Measurements from ENCODE around the gene STYXL1. TPM values are rescaled to one million over a fixed set of nuclear protein-coding genes. Genes with fewer than 3 reads are reported as not detected.
"Not testable (repeated sequence)": the region's sequence is repeated elsewhere in the genome, so short reads cannot be mapped to it uniquely, and the experiment has no call there.

Gene STYXL1
- total RNA-seq, 1 donor from 2014 or later = 35.3 TPM

DNA sequence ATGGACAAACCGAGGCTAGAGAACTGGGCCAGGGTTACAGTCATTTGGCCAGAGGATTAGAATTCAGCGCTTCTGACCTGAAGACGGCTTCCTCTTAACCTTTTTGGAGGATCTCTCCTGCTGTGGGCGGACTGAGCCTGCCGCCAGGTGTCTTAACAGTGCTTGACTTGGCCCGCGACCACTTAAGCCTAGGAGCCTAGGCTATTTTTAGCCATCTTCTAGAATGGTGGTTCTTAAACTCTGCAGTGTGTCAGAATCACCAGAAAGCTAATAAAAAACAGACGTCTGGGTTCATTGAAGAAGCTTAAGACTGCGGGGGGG lies 828 bp upstream of the STYXL1 start:
- TF ChIP-seq, protein P1, sequence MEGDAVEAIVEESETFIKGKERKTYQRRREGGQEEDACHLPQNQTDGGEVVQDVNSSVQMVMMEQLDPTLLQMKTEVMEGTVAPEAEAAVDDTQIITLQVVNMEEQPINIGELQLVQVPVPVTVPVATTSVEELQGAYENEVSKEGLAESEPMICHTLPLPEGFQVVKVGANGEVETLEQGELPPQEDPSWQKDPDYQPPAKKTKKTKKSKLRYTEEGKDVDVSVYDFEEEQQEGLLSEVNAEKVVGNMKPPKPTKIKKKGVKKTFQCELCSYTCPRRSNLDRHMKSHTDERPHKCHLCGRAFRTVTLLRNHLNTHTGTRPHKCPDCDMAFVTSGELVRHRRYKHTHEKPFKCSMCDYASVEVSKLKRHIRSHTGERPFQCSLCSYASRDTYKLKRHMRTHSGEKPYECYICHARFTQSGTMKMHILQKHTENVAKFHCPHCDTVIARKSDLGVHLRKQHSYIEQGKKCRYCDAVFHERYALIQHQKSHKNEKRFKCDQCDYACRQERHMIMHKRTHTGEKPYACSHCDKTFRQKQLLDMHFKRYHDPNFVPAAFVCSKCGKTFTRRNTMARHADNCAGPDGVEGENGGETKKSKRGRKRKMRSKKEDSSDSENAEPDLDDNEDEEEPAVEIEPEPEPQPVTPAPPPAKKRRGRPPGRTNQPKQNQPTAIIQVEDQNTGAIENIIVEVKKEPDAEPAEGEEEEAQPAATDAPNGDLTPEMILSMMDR (IDR thresholded peaks at IDR 0.05; ENCODE audit: unreplicated experiment) = no peak
- H3K9me3 Mint-ChIP-seq = no peaks in the 10 kb centered on the region
- H3K4me1 Mint-ChIP-seq = peaks cover 19% of the 10 kb centered on the region
- peaks cover 4% of the 10 kb centered on the region for H3K36me3 Mint-ChIP-seq
- H3K27me3 Mint-ChIP-seq (ENCODE audit: low read depth) = no peaks in the 10 kb centered on the region
- H3K4me3 Mint-ChIP-seq = peak overlapping the region; percentile 99
- DNase-seq (ENCODE audit: low spot score in 2 of 2, unreplicated experiment in 2 of 2) = peak in 1 of 2 experiments; percentile 38
- peak overlapping the region; percentile 97 for H3K27ac Mint-ChIP-seq

DNA sequence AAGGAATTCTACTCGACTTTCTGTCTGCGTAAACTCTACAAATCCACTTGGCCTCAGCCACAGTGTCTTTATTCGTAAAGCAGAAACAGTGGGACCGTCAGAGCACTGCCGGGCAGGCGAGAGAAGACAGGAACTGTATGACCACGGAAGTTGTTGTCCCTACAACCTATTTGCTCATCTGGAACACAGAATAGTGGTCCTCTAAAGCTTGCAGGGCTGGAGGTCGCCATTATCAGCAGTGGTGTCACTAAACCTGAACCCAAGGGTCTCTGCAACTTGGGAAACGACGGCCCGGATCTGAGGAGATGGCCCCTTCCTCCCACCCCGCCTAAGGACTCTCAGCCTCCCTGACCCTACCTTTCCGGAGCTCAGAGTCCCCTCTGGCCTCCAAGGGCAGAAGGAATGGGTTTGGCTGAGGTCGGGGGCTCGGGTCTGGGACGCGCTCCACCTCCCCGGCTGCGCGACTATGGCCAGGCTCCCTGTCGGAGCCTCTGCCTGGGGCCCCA lies 442 bp downstream of the STYXL1 start:
- H3K27ac Mint-ChIP-seq = peak overlapping the region; percentile 99
- H3K9me3 Mint-ChIP-seq = no peaks in the 10 kb centered on the region

DNA sequence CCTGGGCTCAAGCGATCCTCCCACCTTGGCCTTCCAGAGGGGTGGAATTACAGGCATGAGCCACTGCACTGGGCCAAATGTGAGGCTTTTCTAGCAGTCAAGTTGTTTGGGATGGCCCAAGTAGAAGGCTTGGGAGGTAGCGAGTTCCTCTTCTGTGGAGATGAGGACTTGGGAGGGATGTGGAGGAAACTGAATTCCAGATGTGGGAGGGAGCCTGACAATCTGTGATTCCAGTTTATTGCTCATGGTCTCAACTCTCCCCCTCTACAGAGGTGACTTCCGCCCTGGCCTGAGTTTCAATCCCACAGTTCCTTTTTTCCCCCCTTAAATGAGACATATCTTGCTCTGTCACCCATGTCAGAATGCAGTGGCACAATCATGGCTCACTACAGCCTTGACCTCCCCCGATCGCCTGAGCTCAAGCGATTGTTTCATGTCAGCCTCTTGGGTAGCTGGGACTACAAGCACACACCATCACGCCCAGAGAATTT lies 3.4 kb downstream of the STYXL1 start:
- Mint-ChIP-seq H3K27me3 (ENCODE audit: low read depth) (no peaks in the 10 kb centered on the region), H3K36me3 (peaks cover 2% of the 10 kb centered on the region), H3K4me1 (peaks cover 17% of the 10 kb centered on the region), H3K9me3 (no peaks in the 10 kb centered on the region), H3K27ac (no peak overlapping the region), H3K4me3 (no peak overlapping the region)
- TF ChIP-seq, protein P1 (IDR thresholded peaks at IDR 0.05; ENCODE audit: unreplicated experiment) = no peak
- no peak for DNase-seq (ENCODE audit: low spot score in 2 of 2, unreplicated experiment in 2 of 2)

More for the DNA sequence above, 442 bp downstream of the STYXL1 start:
- peaks cover 3% of the 10 kb centered on the region for H3K36me3 Mint-ChIP-seq
- TF ChIP-seq, protein P1 (IDR thresholded peaks at IDR 0.05; ENCODE audit: unreplicated experiment) = no peak
- peaks cover 19% of the 10 kb centered on the region for H3K4me1 Mint-ChIP-seq
- no peak for DNase-seq (ENCODE audit: low spot score in 2 of 2, unreplicated experiment in 2 of 2)
- peak overlapping the region; percentile 99 for H3K4me3 Mint-ChIP-seq
- no peaks in the 10 kb centered on the region for H3K27me3 Mint-ChIP-seq (ENCODE audit: low read depth)

DNA sequence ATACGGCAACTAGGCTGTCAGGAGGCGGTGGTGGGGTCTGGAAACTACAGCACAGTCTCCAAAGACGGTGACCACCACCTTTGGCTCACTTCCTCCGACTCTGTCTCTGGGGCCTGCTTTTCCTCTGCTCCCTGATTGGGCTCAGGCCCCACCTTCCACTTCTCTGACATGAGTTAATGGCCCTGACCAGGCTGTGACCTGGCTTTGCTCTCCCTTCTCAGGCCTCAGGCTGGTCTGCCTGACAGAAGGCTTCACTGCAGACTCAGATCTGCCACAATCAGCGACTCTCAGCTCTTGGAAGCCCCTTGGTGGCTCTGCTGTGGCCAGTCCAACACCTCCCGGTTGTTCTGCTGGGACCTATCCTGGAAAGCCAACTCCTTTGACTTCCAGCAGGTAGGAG lies 7.7 kb downstream of the STYXL1 start:
- peaks cover 3% of the 10 kb centered on the region for H3K4me1 Mint-ChIP-seq
- H3K36me3 Mint-ChIP-seq = peaks cover 2% of the 10 kb centered on the region
- H3K4me3 Mint-ChIP-seq = no peak overlapping the region
- no peak for DNase-seq (ENCODE audit: low spot score in 2 of 2, unreplicated experiment in 2 of 2)
- H3K9me3 Mint-ChIP-seq = no peaks in the 10 kb centered on the region
- no peak overlapping the region for H3K27ac Mint-ChIP-seq
- TF ChIP-seq, protein P1 (IDR thresholded peaks at IDR 0.05; ENCODE audit: unreplicated experiment) = no peak
- H3K27me3 Mint-ChIP-seq (ENCODE audit: low read depth) = no peaks in the 10 kb centered on the region

DNA sequence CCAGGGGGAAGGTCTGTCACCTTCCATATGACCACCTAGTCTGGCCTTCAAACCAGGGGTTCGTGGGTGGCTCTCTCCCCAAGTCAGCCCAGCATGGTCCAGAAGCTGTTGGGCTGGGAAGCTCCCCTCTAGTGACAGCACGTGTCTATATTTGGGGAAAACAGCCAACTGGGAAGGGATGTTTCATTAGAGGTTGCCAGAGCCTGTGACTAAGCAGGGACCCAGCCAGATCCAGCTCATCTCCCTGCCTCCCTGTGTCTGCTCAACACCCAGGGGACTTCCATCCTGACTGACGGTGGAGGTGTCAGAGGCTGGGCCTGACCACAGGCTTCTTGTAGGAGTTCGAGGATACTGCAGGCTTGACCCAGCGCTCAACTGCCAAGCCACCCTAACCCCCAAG lies 10.5 kb downstream of the STYXL1 start:
- Mint-ChIP-seq H3K9me3 (no peaks in the 10 kb centered on the region), H3K4me1 (no peaks in the 10 kb centered on the region), H3K27ac (no peak overlapping the region), H3K4me3 (no peak overlapping the region), H3K36me3 (peaks cover 2% of the 10 kb centered on the region), H3K27me3 (ENCODE audit: low read depth) (no peaks in the 10 kb centered on the region)
- TF ChIP-seq, protein P1 (IDR thresholded peaks at IDR 0.05; ENCODE audit: unreplicated experiment) = no peak
- DNase-seq (ENCODE audit: low spot score in 2 of 2, unreplicated experiment in 2 of 2) = no peak

DNA sequence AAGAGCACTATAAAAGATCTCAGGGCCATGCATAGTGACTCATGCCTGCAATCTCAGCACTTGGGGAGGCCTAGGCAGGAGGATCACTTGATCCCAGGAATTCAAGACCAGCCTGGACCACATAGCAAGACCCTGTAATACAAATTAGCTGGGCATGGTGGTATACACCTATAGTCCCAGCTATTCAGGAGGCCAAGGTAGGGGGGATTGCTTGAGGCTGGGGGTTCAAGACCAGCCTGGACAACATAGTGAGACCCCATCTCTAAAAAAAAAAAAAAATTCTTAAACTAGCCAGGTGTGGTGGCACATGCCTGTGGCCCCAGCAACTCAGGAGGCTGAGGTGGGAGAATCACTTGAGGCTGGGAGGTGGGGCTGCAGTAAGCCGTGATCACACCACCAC lies 15.8 kb downstream of the STYXL1 start:
- Mint-ChIP-seq H3K9me3 (no peaks in the 10 kb centered on the region), H3K4me3 (no peak overlapping the region), H3K27me3 (ENCODE audit: low read depth) (no peaks in the 10 kb centered on the region), H3K36me3 (peaks cover 13% of the 10 kb centered on the region), H3K4me1 (no peaks in the 10 kb centered on the region), H3K27ac (no peak overlapping the region)
- TF ChIP-seq, protein P1 (IDR thresholded peaks at IDR 0.05; ENCODE audit: unreplicated experiment) = no peak
- no peak for DNase-seq (ENCODE audit: low spot score in 2 of 2, unreplicated experiment in 2 of 2)

DNA sequence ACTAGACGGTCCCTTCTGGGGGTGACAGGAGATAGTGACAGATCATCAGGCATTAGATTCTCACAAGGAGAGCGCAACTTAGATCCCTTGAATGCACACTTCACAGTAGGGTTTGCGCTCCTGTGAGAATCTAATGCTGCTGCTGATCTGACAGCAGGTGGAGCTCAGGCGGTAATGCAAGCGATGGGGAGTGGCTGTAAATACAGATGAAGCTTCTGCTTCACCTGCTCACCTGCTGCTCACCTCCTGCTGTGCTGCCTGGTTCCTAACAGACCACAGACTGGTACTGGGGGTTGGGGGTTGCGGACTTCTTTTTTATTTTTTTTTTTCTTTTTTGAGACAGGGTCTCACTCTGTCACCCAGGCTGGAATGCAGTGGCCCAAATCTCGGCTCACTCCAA lies 18.1 kb downstream of the STYXL1 start:
- not testable (repeated sequence) for H3K4me1 Mint-ChIP-seq; DNase-seq (ENCODE audit: low spot score in 2 of 2, unreplicated experiment in 2 of 2); H3K27ac Mint-ChIP-seq; H3K27me3 Mint-ChIP-seq (ENCODE audit: low read depth); H3K4me3 Mint-ChIP-seq; H3K9me3 Mint-ChIP-seq
- H3K36me3 Mint-ChIP-seq = peaks cover 22% of the 10 kb centered on the region
